ENCODE data around the gene CSMD2.
"Not testable (repeated sequence)": the region's sequence is repeated elsewhere in the genome, so short reads cannot be mapped to it uniquely, and the experiment has no call there.

- not testable (repeated sequence) for TF ChIP-seq BHLHE40 (IDR thresholded peaks at IDR 0.05; ENCODE audit: borderline replicate concordance); ZNF384 (IDR thresholded peaks at IDR 0.05); ARNT (IDR thresholded peaks at IDR 0.05); FOXA1 (IDR thresholded peaks at IDR 0.05); SUZ12 (IDR thresholded peaks at IDR 0.05); SP1 (IDR thresholded peaks at IDR 0.05); CTBP1 (IDR thresholded peaks at IDR 0.05; ENCODE audit: borderline replicate concordance); ELF4 (IDR thresholded peaks at IDR 0.05); NFRKB (IDR thresholded peaks at IDR 0.05); FOXK2 (IDR thresholded peaks at IDR 0.05); TARDBP (IDR thresholded peaks at IDR 0.05); FOXM1 (IDR thresholded peaks at IDR 0.05; ENCODE audit: borderline replicate concordance)
These were observed 655.8 kb downstream of the CSMD2 start for GRCh38 chr1:33509276-33509675.

Measured in HEK293T (cell line).